HG03342 (cell line): ENCODE data around the gene ZNF407.

Source experiments
- ATAC-seq: cut with Tn5 transposase; IDR thresholded peaks from one replicate; pipeline ENCODE4 v1.9.1; 2021; ENCODE audit warnings: mild to moderate bottlenecking, moderate library complexity; ENCODE audit not compliant: unreplicated experiment

ZNF407 gene

GRCh38 chr18:74916773-74917393 lies 319.2 kb downstream of the ZNF407 start:
- no peak for ATAC-seq

- ATAC-seq, result no peak
Measured at GRCh38 chr18:74918276-74918790, 320.7 kb downstream of the ZNF407 start.

GRCh38 chr18:74921057-74921820 lies 323.6 kb downstream of the ZNF407 start:
- no peak for ATAC-seq

DNA sequence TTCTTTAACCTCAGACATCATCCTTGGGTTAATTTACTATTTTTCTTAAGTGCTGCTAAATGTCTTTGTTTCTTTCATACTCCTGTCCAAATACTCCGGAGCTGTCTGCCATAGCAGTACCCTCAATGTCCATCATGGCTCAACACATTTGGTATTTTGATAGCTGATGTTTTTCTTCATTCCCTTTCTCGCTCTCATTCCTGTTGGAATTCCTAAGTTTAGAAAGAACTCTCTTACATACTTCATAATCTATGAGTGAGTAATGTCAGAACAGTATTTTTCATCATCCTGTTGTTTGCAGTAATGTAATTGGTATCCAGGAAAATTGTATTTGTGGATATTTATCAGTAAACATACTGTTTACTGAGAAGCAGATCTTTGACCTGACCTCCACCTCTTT lies 328.4 kb downstream of the ZNF407 start:
- ATAC-seq, result no peak

DNA sequence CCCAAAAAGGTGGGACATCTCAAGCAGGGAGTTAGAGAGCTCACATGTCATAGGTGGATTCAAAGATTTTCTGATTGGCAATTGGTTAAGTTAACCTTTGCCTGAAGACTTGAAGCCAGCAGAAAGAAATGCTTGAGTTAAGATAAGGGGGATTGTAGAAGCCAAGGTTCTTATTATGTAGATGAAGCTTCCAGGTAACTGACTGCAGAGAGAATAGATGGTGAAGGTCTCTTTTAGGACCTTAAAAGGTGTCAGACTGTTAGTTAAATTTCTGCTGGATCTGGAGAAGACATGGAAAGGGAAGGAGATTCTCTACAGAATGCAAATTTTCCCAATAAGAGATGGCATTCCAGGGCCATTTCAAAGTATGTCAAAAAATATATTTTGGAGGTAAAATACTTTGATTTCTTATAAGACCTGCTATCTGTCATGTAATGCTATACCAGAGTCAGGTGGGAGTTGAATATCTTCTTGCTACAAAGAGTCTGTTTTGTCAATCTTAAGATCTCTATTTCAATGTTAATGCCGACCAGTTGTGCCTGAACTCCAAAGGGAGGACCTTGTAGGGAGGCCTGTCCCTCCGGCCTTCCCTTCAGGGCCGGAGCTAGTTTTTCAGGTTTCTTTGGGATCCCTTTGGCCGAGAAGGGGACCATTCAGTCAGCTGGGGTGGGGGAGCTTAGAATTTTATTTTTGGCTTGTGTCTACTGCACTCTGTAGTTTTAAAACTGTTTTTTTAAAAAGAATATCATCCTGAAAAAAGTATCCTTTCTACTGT lies 330.7 kb downstream of the ZNF407 start:
- no peak for ATAC-seq

DNA sequence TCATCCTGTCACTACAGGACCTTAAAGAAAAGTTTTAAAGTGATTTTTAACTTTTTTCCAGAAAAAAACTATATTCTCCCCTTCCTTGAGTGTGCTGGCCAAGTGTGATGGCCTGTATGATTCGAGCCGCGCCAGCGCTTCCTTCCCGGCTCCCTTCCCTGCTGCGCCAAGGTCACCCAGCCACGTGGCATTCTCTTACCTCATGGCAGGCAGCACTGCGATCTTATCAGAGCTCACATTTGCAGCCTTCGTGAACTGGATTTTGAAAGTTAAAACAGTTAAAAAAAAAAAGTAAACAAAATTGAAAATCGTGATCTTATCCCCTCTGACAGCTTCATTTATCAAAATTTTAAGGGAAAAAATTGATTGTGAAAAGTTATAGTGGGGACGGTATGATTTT lies 331.4 kb downstream of the ZNF407 start:
- ATAC-seq, result no peak

- ATAC-seq, result no peak
Measured at GRCh38 chr18:74930616-74931015, 332.9 kb downstream of the ZNF407 start.

DNA sequence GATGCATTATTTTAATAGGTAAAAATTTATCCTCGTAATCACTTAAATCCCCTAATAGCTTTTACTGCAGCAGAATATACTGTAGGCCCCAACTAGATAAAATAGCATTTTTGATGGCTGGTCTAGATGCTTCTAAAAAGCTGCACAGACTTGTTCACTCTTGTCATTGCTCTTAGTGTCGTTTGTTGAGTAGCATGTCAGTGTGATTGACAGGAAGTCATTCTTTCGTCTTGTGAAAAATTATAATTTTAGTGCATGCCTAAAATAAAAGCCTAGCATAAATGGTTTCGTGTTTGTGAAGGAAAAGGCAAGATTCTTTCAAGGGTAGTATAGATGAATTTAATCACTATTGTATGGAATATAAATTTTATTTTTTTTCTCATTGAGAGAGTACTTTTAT lies 336.3 kb downstream of the ZNF407 start:
- ATAC-seq, result no peak

- no peak for ATAC-seq
Measured at GRCh38 chr18:74935434-74935833, 337.8 kb downstream of the ZNF407 start.

GRCh38 chr18:74936343-74936742 lies 338.7 kb downstream of the ZNF407 start:
- no peak for ATAC-seq

DNA sequence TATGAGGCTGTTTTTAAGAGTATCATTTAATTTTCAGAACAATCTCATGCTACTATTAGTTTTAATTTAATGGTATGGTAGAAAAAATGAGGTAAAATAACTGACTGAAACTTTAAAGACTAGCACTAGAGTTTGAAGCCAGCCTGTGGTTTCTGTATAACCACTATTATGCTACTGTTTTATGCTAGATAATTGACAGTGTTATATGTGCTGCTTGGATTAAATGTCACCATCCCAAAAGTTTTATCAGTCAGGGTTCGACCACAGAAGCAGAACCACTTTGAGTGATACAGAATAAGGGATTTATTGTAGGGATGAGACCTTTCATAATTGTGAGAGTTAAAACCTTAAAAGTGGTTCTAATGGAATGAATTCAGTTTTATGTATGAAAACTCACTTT lies 339.6 kb downstream of the ZNF407 start:
- ATAC-seq, result no peak

- ATAC-seq, result no peak
Measured at GRCh38 chr18:74940856-74941255, 343.2 kb downstream of the ZNF407 start.

- peak; percentile 86 for ATAC-seq
Measured at GRCh38 chr18:74942319-74942910, 344.7 kb downstream of the ZNF407 start.

DNA sequence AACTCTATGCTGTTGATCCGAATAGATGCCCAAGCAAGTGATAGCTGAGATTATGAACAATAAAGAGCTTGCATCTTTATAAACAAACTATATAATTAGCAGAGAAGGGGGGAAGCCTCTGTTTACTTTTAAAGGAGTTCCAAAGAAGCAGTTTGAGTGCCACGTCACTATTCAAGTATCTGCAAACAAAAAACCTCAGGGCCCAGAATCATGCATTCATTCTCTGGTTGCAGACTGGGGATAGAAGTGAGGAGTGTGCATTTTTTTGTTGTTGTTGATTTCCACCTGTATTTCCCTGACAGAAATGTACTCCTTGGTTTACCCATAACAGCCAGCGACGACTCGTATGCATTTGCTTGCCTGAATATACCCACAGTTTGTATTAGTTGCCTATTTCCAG lies 347.0 kb downstream of the ZNF407 start:
- no peak for ATAC-seq

DNA sequence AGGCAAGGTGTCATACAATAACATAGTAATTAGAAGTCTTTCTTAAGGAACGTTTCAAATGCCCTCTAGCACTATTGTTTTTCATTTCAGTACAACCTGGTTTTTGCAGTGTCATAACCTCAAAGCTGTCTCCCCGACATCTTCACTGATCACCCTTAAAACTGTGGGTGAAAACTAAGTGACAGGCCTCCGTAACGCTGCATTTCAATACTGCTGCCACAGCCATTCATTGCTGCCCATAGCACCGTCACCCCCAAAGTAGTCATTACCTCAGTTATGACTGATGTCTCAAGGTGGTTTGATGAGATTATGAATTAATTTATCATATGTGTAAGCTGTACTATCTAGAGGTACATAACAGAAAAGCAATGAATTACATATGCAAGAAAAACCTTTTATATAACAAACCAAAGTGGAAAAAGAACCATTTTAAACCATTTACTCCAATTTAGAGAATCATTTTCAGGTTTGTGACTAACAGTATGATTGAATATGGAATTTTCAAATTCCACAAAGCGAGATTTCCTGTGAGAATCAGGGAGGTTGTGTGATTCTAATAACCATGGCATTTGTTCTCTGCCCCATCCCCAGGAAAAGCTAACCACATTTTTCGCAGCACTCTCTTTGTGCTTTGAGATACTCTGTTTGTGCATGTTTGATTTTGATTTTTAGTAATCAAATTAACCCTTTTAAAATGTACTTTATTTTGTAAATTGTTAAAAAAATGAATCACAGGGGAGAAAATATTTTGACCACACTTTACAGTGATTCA lies 348.3 kb downstream of the ZNF407 start:
- ATAC-seq, result no peak

DNA sequence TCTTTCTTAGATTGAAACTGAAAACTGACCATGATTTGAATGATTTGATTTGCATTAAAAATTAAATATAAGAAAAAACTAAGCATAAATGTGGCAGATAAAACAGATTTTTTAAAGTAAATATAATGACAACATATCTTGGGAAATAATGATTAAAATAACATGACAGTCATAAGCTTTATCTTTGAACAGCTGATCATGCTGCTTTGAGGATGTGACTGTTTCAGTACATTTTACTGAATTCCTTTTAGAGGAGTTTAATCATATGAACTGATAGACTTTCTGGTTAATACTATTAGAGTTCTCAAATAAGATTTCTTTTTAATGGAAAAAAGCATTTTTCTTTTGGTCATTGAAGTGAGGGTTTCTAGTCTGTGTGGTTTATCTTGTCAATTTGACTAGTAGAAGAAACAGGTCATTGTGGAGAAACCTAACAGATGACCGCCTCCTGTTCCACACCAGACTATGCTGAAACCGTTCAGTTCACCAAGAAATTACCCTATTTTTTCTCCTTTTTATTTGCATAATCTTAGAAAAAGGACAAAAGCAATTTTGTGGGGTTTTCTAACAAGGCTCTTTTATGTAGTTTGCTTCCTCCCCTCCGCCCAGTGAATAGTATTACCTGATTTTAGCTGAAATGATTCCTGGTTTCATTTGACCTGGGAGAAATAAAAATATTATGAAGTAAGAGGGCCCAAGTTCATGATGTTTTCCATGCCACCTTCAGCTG lies 349.1 kb downstream of the ZNF407 start:
- ATAC-seq, result peak; percentile 31

DNA sequence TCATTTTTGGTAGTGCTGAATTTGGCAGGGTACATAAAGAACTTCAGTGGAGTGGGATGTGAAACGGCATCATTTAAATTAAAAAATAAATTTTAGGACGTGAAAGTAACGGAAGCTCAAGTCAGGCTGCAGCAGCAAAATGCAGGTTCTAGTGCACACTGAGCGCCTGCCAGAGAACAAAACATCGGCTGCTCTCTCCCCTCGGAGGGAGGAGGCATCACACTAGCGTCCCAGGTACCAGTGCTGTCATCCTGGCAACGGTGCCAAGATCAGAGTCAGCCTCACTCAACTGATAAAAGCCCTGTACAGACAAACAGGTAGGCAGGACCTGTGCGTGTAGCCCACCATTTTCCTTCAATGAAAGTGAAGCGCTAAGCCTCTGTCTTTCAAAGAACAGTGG lies 349.7 kb downstream of the ZNF407 start:
- no peak for ATAC-seq

DNA sequence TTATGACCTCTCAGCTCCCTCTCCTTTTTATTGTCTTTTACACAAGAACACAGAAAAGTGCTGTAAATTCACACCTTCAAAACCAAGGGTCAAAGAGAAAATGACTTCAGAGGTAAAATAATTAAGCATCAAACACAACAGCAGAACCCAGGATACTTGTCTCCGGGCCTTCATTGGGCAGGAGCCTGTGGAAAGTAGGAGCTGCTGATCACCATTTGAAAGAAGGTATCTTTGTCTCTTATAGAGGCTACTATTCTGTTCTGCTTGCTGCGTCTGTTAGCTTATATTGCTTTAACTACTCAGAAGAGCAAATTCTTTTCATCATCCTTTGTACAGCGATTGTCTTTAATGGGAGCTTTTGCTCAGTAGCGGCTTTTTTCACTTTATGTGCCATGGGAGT lies 350.2 kb downstream of the ZNF407 start:
- ATAC-seq, result no peak

DNA sequence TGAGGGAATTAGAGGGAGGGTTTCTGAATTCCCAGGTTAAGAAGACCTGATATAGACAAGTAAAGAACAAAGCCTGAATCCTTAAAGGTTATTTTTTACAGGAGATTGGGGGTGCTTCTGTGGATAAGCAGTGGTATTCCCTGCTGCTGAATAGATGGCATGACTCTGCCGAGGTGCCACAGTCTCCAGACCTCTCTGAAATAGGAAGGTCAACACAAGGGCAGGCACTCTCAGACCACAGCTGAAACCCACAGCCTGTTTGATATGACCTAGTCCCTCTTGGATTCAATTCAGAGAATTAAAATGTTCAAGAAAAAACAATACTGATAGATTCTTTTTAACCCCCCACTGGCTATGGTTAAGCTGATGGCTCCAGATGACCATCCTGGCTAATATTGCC lies 351.9 kb downstream of the ZNF407 start:
- no peak for ATAC-seq

DNA sequence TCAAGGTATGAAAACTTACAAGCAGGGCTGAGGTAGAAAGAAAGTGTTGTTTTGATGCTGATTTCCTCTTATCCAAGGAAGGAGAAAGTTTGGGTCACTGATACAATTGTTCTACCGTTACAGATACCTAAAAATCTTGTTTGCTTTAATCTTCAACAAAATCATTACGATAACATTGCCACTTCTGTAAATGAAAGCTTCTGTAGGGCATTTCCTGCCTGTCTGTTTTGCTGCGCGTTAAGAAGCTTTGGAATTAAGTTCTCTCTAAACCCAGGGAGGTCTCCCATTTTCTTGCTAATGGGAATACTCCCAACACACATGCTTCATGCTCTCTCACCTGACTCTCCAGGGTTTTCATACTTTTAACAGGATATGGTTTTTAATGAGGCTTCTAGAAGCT lies 352.8 kb downstream of the ZNF407 start:
- no peak for ATAC-seq
